CD4-positive, alpha-beta T cell (primary cell): ENCODE measurements around the gene RAB6B. TPM values are rescaled to one million over a fixed set of nuclear protein-coding genes. Genes with fewer than 3 reads are reported as not detected.

Experiments
- ATAC-seq: fragments of 200-7000 bp; cut with Tn5 transposase; one replicate; pipeline ENCODE4 v1.10.0; 2022; ENCODE audit warnings: mild to moderate bottlenecking; ENCODE audit not compliant: poor library complexity
- CTCF ChIA-PET: fragments of 350-600 bp; sonication (Branson Sonifier 250); formaldehyde crosslinking; loops from one replicate; lab custom pipeline; 2021; ENCODE audit warnings: antibody characterized with exemption, inconsistent platforms; lab: Charles Lee
- POLR2A ChIA-PET: fragments of 350-600 bp; sonication (Branson Sonifier 250); formaldehyde crosslinking; loops from one replicate; lab custom pipeline; 2021; ENCODE audit warnings: antibody characterized with exemption, inconsistent platforms; lab: Charles Lee
- DNase-seq, 14 experiments: peaks; one replicate each; pipeline ENCODE4 v3.0.0-alpha.2; 2013 to 2020; ENCODE audit warnings: mixed read lengths in 2 of 14
- H3K27ac ChIP-seq, 2 donors: one replicate each; pipeline versions ENCODE4 v1.5.1 to v1.7.0; 2013; ENCODE audit warnings: low read length in 2 of 2, low read depth in 1 of 2, mild to moderate bottlenecking in 1 of 2
- H3K27me3 ChIP-seq, 2 experiments: 1 replicate in 1 of 2; 2 replicates in 1 of 2; pipeline versions ENCODE4 v1.6.1 to v1.7.0; 2013; ENCODE audit warnings: low read length in 2 of 2, control low read depth in 1 of 2, mild to moderate bottlenecking in 1 of 2, moderate library complexity in 1 of 2; ENCODE audit not compliant: insufficient read depth in 2 of 2, control insufficient read depth in 1 of 2
- H3K36me3 ChIP-seq: one replicate; pipeline ENCODE4 v1.6.1; 2013; ENCODE audit warnings: low read length, control low read depth; ENCODE audit not compliant: insufficient read depth
- H3K4me1 ChIP-seq: one replicate; pipeline ENCODE4 v1.6.1; 2013; ENCODE audit warnings: low read length, control low read depth; ENCODE audit not compliant: insufficient read depth
- H3K4me3 ChIP-seq: one replicate; pipeline ENCODE4 v1.5.1; 2013; ENCODE audit warnings: mild to moderate bottlenecking, low read length, moderate library complexity
- H3K9me3 ChIP-seq, 2 experiments: 1 replicate in 1 of 2; 2 replicates in 1 of 2; pipeline versions ENCODE4 v1.6.1 to v1.7.0; 2013; ENCODE audit warnings: low read length in 2 of 2, mild to moderate bottlenecking in 2 of 2, control low read depth in 1 of 2, moderate library complexity in 1 of 2; ENCODE audit not compliant: control insufficient read depth in 1 of 2, insufficient read depth in 1 of 2
- H3K27ac Mint-ChIP-seq: one replicate; pipeline ENCODE4 v1.8.0; 2020; ENCODE audit warnings: mixed read lengths
- H3K27me3 Mint-ChIP-seq: one replicate; pipeline ENCODE4 v1.8.0; 2021; ENCODE audit warnings: mixed read lengths
- H3K36me3 Mint-ChIP-seq: one replicate; pipeline ENCODE4 v1.8.0; 2021; ENCODE audit warnings: low read depth, mixed read lengths
- H3K4me1 Mint-ChIP-seq: one replicate; pipeline ENCODE4 v1.8.0; 2021; ENCODE audit warnings: low read depth, mixed read lengths
- H3K4me3 Mint-ChIP-seq: one replicate; pipeline ENCODE4 v1.8.0; 2020; ENCODE audit warnings: mild to moderate bottlenecking, mixed read lengths
- H3K9me3 Mint-ChIP-seq: one replicate; pipeline ENCODE4 v1.8.0; 2020; ENCODE audit warnings: mixed read lengths
- CTCF ChIP-seq: fragments of 200-600 bp; IDR thresholded peaks from one replicate; pipeline ENCODE4 v1.8.0; 2022; ENCODE audit warnings: antibody characterized with exemption, mild to moderate bottlenecking
- intact Hi-C, 2 experiments: fragments of 100-400 bp; cut with DNase I in 1 of 2; cut with micrococcal nuclease in 1 of 2; formaldehyde crosslinking; loops; one replicate each; pipeline versions ENCODE4 v1.15.1 to v1.9.0; 2023 to 2025; cut with DNase I, micrococcal nuclease
- total RNA-seq, 174 experiments: library from RNA in 2 of 174; stranded (reverse) in 2 of 174; gene quantifications; one replicate each; pipeline ENCODE4 v1.2.3 and lab custom pipeline; 2021 to 2026

RAB6B gene
- total RNA-seq, 2 experiments from 2014 or later = not detected

- no peaks in the 10 kb centered on the region for H3K9me3 ChIP-seq
- H3K4me3 ChIP-seq = no peak overlapping the region
- DNase-seq (no peak), ATAC-seq (no peak)
- H3K4me1 ChIP-seq = peaks cover 3% of the 10 kb centered on the region
- intact Hi-C loops = no loop called here
- no peak overlapping the region for H3K27ac ChIP-seq
- H3K9me3 Mint-ChIP-seq = no peaks in the 10 kb centered on the region
- ChIA-PET CTCF (no interaction called here), POLR2A (no interaction called here)
- no peaks in the 10 kb centered on the region for H3K36me3 ChIP-seq
- H3K27ac Mint-ChIP-seq = no peak overlapping the region
- TF ChIP-seq CTCF = no peak
- no peaks in the 10 kb centered on the region for H3K4me1 Mint-ChIP-seq
- H3K4me3 Mint-ChIP-seq = no peak overlapping the region
- H3K27me3 Mint-ChIP-seq = peaks cover 1% of the 10 kb centered on the region
- no peaks in the 10 kb centered on the region for H3K27me3 ChIP-seq
- no peaks in the 10 kb centered on the region for H3K36me3 Mint-ChIP-seq
These were observed 33.5 kb downstream of the RAB6B start for GRCh38 chr3:133862161-133862560.

GRCh38 chr3:133860519-133860918, 35.2 kb downstream of the RAB6B start:
- CTCF ChIA-PET = no interaction called here
- TF ChIP-seq CTCF = no peak
- DNase-seq (no peak), ATAC-seq (no peak)
- H3K9me3 Mint-ChIP-seq = no peaks in the 10 kb centered on the region
- Histone ChIP-seq H3K27ac (no peak overlapping the region), H3K36me3 (no peaks in the 10 kb centered on the region), H3K4me1 (peaks cover 3% of the 10 kb centered on the region), H3K9me3 (no peaks in the 10 kb centered on the region), H3K27me3 (no peaks in the 10 kb centered on the region), H3K4me3 (no peak overlapping the region)
- no peak overlapping the region for H3K27ac Mint-ChIP-seq
- H3K36me3 Mint-ChIP-seq = no peaks in the 10 kb centered on the region
- POLR2A ChIA-PET = no interaction called here
- intact Hi-C loops = no loop called here
- H3K4me3 Mint-ChIP-seq = no peak overlapping the region
- H3K4me1 Mint-ChIP-seq = no peaks in the 10 kb centered on the region
- H3K27me3 Mint-ChIP-seq = no peaks in the 10 kb centered on the region

GRCh38 chr3:133859381-133860234, 36.1 kb downstream of the RAB6B start:
- Mint-ChIP-seq H3K4me3 (no peak overlapping the region), H3K9me3 (no peaks in the 10 kb centered on the region), H3K27ac (no peak overlapping the region), H3K4me1 (no peaks in the 10 kb centered on the region), H3K27me3 (no peaks in the 10 kb centered on the region), H3K36me3 (no peaks in the 10 kb centered on the region)
- ChIA-PET POLR2A (no interaction called here), CTCF (no interaction called here)
- ATAC-seq = no peak
- TF ChIP-seq CTCF = no peak
- no peak for DNase-seq
- intact Hi-C loops = loop anchor here in 1 of 2 experiments (5.0 kb wide), 1 partner anchor 82 kb away; no protein-coding TSS in a partner anchor
- Histone ChIP-seq H3K27ac (no peak overlapping the region), H3K4me3 (no peak overlapping the region), H3K27me3 (no peaks in the 10 kb centered on the region), H3K9me3 (no peaks in the 10 kb centered on the region), H3K36me3 (no peaks in the 10 kb centered on the region), H3K4me1 (peaks cover 3% of the 10 kb centered on the region)
